Measurements from ENCODE around the gene SRSF2.
A peak's percentile ranks its signal among the peaks of the same experiment; 100 is the strongest.

Gene SRSF2

DNA sequence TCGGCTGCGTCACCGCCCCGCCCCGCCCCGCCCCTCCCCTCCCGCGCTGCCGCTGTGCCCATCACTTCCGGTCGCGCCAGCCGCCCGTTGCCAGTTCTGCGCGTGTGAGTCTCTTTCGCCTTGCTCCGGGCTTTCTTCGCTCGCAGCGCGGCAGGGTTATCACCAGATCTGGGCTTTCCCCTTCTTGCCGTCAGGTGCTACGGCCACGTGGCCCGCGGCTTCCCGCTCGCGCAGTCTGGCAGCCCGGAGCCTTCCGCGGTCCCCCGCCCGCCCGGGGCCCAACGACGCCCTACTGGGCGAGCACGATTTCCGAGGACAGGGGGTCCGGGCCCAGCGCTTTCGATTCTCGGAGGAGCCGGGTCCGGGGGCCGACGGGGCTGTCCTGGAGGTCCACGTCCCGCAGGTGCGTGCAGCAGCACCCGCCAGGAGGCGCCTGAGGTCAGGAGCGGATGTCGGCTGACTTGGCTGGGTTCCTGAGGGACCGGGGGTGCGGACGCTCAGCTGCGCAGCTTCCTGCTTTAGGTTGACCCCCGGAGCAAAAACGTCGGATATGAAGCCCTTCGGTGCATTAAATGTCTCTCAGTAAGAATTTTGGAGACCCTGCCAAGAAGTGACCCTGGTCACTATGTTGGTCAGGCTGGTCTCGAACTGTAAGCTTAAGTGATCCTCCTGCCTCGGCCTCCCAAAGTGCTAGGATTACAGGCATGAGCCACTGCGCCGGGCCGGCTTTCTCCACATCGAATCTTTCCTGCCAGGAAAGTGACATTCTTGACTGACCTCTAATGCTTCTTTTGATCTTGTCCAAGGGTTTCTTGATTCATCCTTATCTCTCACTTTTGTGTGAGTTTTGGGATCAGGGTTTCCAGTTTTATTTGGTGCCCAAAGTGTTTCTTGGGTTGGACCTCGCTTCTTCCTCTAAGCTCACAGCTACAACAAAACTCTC lies 10.1 kb downstream of the SRSF2 start, which contains the start of gene METTL23:
METTL23 (plus strand) TSS at position 64 of the 943 bp plus-strand sequence. CDS start 2,872 bp downstream, outside the sequence.
- no peaks in the 10 kb centered on the region for H3K27me3 ChIP-seq (ENCODE audit: insufficient read depth, low read length, poor library complexity)
- peak within 1 kb of the TSS; percentile 89 for H3K4me2 ChIP-seq (ENCODE audit: insufficient read depth, low read length)
- H3K4me1 ChIP-seq (ENCODE audit: insufficient read depth, low read length): peaks cover 61% of the 10 kb centered on the region
- DNase-seq (peak; percentile 80), ATAC-seq (ENCODE audit: insufficient read depth, low read depth) (peak; percentile 46)
- H3K79me2 ChIP-seq (ENCODE audit: insufficient read depth, low read length): peaks cover 86% of the 10 kb centered on the region
- H3K4me3 ChIP-seq (ENCODE audit: low read depth in 1 of 2, low read length in 2 of 2): peak within 1 kb of the TSS; percentile 69 to 76
- peak within 1 kb of the TSS; percentile 74 for H2AFZ ChIP-seq (ENCODE audit: low read depth, low read length)
- H3K9ac ChIP-seq (ENCODE audit: low read depth, low read length): peak within 1 kb of the TSS; percentile 95
- TF ChIP-seq, protein P1, sequence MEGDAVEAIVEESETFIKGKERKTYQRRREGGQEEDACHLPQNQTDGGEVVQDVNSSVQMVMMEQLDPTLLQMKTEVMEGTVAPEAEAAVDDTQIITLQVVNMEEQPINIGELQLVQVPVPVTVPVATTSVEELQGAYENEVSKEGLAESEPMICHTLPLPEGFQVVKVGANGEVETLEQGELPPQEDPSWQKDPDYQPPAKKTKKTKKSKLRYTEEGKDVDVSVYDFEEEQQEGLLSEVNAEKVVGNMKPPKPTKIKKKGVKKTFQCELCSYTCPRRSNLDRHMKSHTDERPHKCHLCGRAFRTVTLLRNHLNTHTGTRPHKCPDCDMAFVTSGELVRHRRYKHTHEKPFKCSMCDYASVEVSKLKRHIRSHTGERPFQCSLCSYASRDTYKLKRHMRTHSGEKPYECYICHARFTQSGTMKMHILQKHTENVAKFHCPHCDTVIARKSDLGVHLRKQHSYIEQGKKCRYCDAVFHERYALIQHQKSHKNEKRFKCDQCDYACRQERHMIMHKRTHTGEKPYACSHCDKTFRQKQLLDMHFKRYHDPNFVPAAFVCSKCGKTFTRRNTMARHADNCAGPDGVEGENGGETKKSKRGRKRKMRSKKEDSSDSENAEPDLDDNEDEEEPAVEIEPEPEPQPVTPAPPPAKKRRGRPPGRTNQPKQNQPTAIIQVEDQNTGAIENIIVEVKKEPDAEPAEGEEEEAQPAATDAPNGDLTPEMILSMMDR (IDR thresholded peaks at IDR 0.05; ENCODE audit: borderline replicate concordance, extremely low read depth, low read length, poor library complexity, severe bottlenecking): peak; percentile 80
- TF ChIP-seq EZH2 (IDR thresholded peaks at IDR 0.05; ENCODE audit: borderline replicate concordance, low read depth, low read length, severe bottlenecking): no peak
- peaks cover 53% of the 10 kb centered on the region for H3K36me3 ChIP-seq (ENCODE audit: insufficient read depth, low read length)
- peaks cover 21% of the 10 kb centered on the region; the same call in 1 of the 2 replicates for H4K20me1 ChIP-seq (ENCODE audit: insufficient read depth, low read length)
- H3K27ac ChIP-seq (ENCODE audit: low read length): peak within 1 kb of the TSS; percentile 96
- no peaks in the 10 kb centered on the region for H3K9me3 ChIP-seq (ENCODE audit: insufficient read depth, low read length, severe bottlenecking)

DNA sequence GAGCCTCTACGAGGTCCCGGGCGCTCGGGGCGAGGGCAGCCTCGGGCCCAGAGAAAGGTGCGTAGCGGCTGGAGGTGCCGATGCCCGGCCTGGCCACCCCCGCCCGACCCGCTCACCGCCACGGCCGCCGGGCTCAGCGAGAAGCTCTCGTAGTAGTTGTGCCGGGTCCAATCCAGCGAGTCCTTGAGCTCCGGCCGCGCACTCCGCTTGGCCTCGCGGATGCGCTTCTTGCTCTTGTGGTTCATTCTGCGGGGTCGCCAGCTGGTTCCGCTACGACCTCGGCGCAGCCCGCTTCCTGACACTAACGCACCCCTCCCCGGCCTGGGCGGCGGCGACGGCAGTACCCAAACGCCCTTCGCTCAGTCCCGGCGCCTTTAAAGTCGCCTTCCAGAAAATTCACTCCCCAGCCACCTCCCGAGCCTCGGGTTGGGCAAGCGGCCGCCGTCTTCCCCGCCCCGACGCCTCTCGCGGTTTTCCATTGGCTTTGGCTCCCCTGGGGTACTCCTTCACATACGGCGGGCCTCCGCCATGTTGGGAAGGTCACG lies 10.8 kb downstream of the SRSF2 start, which contains the start of gene JMJD6:
JMJD6 (minus strand) TSS at position 376 of the 545 bp plus-strand sequence; CDS start at position 245, 131 bp downstream.
- H3K36me3 ChIP-seq (ENCODE audit: insufficient read depth, low read length): peaks cover 53% of the 10 kb centered on the region
- no peaks in the 10 kb centered on the region for H3K27me3 ChIP-seq (ENCODE audit: insufficient read depth, low read length, poor library complexity)
- H3K9me3 ChIP-seq (ENCODE audit: insufficient read depth, low read length, severe bottlenecking): no peaks in the 10 kb centered on the region
- ATAC-seq (ENCODE audit: insufficient read depth, low read depth) (peak; percentile 87), DNase-seq (peak; percentile 98)
- H3K4me1 ChIP-seq (ENCODE audit: insufficient read depth, low read length): peaks cover 58% of the 10 kb centered on the region
- peaks cover 21% of the 10 kb centered on the region; the same call in 1 of the 2 replicates for H4K20me1 ChIP-seq (ENCODE audit: insufficient read depth, low read length)
- H3K4me2 ChIP-seq (ENCODE audit: insufficient read depth, low read length): peak within 1 kb of the TSS; percentile 89
- H3K27ac ChIP-seq (ENCODE audit: low read length): peak within 1 kb of the TSS; percentile 96
- TF ChIP-seq, protein P1 (IDR thresholded peaks at IDR 0.05; ENCODE audit: borderline replicate concordance, extremely low read depth, low read length, poor library complexity, severe bottlenecking): no peak
- TF ChIP-seq EZH2 (IDR thresholded peaks at IDR 0.05; ENCODE audit: borderline replicate concordance, low read depth, low read length, severe bottlenecking): no peak
- peak within 1 kb of the TSS; percentile 69 to 76 for H3K4me3 ChIP-seq (ENCODE audit: low read depth in 1 of 2, low read length in 2 of 2)
- H2AFZ ChIP-seq (ENCODE audit: low read depth, low read length): peak within 1 kb of the TSS; percentile 74
- peak within 1 kb of the TSS; percentile 95 for H3K9ac ChIP-seq (ENCODE audit: low read depth, low read length)
- peaks cover 86% of the 10 kb centered on the region for H3K79me2 ChIP-seq (ENCODE audit: insufficient read depth, low read length)

DNA sequence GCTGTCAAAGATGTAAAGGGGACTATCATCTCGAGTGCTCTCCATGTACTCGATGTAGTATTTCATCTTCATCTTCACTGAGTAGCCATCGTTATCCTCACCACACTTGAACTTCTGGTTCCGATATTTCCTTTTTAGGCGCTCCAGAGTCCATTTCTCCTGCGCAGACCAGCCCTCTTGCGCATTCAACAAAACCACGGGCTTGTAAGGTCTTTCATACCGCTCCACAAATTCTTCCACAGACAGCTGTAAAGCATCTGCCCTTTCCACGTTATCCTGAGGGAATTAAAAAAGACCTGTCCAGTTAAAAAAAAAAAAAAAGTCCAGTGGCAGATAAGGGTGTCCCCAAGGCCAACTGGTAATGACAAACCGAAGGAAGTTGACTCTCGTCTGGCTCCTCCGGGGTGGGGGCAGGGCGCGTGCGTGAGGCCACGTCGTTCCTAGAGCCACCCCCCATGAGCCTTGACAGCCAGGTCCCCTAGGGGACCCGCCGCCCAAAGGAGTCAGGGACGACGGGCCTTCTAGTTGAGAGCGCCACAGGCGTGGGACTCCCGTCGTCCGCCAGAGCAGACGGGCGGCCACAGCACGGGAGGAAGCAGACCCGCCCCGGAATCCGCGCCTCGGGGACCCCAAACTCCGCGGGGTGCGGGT lies 11.4 kb downstream of the SRSF2 start:
- Histone ChIP-seq H3K79me2 (ENCODE audit: insufficient read depth, low read length) (peaks cover 86% of the 10 kb centered on the region), H4K20me1 (ENCODE audit: insufficient read depth, low read length) (peaks cover 21% of the 10 kb centered on the region; the same call in 1 of the 2 replicates), H3K36me3 (ENCODE audit: insufficient read depth, low read length) (peaks cover 56% of the 10 kb centered on the region), H3K27me3 (ENCODE audit: insufficient read depth, low read length, poor library complexity) (no peaks in the 10 kb centered on the region), H2AFZ (ENCODE audit: low read depth, low read length) (peak overlapping the region; percentile 56), H3K4me3 (ENCODE audit: low read depth in 1 of 2, low read length in 2 of 2) (peak overlapping the region; percentile 69 to 76), H3K4me2 (ENCODE audit: insufficient read depth, low read length) (peak overlapping the region; percentile 86), H3K9ac (ENCODE audit: low read depth, low read length) (peak overlapping the region; percentile 95), H3K9me3 (ENCODE audit: insufficient read depth, low read length, severe bottlenecking) (no peaks in the 10 kb centered on the region), H3K4me1 (ENCODE audit: insufficient read depth, low read length) (peaks cover 58% of the 10 kb centered on the region), H3K27ac (ENCODE audit: low read length) (peak overlapping the region; percentile 66)
- DNase-seq (peak; percentile 75), ATAC-seq (ENCODE audit: insufficient read depth, low read depth) (peak; percentile 25)
- TF ChIP-seq EZH2 (IDR thresholded peaks at IDR 0.05; ENCODE audit: borderline replicate concordance, low read depth, low read length, severe bottlenecking): no peak
- TF ChIP-seq, protein P1 (IDR thresholded peaks at IDR 0.05; ENCODE audit: borderline replicate concordance, extremely low read depth, low read length, poor library complexity, severe bottlenecking): no peak

Data from DND-41 (cell line).